Naive thymus-derived CD4-positive, alpha-beta T cell (primary cell): ENCODE data around the gene KCNK13. TPM values are rescaled to one million over a fixed set of nuclear protein-coding genes. Genes with fewer than 3 reads are reported as not detected.

Experiments
- ATAC-seq: fragments of 150-1000 bp; cut with Tn5 transposase; 2 replicates; pipeline ENCODE4 v1.10.0; 2021; ENCODE audit warnings: mild to moderate bottlenecking, moderate library complexity
- CTCF ChIA-PET: fragments of 350-600 bp; sonication (Branson Sonifier 250); formaldehyde crosslinking; loops from one replicate; lab custom pipeline; 2021; ENCODE audit warnings: antibody characterized with exemption; lab: Charles Lee
- POLR2A ChIA-PET: fragments of 350-600 bp; sonication (Branson Sonifier 250); formaldehyde crosslinking; loops from one replicate; lab custom pipeline; 2021; ENCODE audit warnings: antibody characterized with exemption, inconsistent platforms; lab: Charles Lee
- DNase-seq, 9 donors: peaks; one replicate each; pipeline versions ENCODE4 v3.0.0 to v3.0.0-alpha.2; 2020 to 2022; ENCODE audit warnings: mixed read lengths in 1 of 9
- H3K27ac ChIP-seq: one replicate; pipeline ENCODE4 v1.7.0; 2013; ENCODE audit warnings: mild to moderate bottlenecking, low read depth, low read length, moderate library complexity
- H3K27me3 ChIP-seq, 2 donors: one replicate each; pipeline ENCODE4 v1.7.0; 2013; ENCODE audit warnings: low read length in 2 of 2, mild to moderate bottlenecking in 2 of 2, moderate library complexity in 2 of 2; ENCODE audit not compliant: control insufficient read depth in 2 of 2, insufficient read depth in 2 of 2
- H3K36me3 ChIP-seq, 3 experiments: 1 replicate in 2 of 3; 2 replicates in 1 of 3; pipeline ENCODE4 v1.7.0; 2013; ENCODE audit warnings: low read length in 3 of 3, mild to moderate bottlenecking in 3 of 3, moderate library complexity in 1 of 3; ENCODE audit not compliant: insufficient read depth in 3 of 3, control insufficient read depth in 2 of 3
- H3K4me1 ChIP-seq, 2 donors: one replicate each; pipeline ENCODE4 v1.7.0; 2013; ENCODE audit warnings: low read length in 2 of 2, mild to moderate bottlenecking in 2 of 2, moderate library complexity in 1 of 2; ENCODE audit not compliant: control insufficient read depth in 2 of 2, insufficient read depth in 2 of 2
- H3K4me3 ChIP-seq: 2 replicates; pipeline ENCODE4 v1.7.0; 2013; ENCODE audit warnings: mild to moderate bottlenecking, low read length
- H3K9me3 ChIP-seq, 3 experiments: 1 replicate in 2 of 3; 2 replicates in 1 of 3; pipeline ENCODE4 v1.7.0; 2013; ENCODE audit warnings: low read length in 3 of 3; ENCODE audit not compliant: control insufficient read depth in 2 of 3
- H3K27ac Mint-ChIP-seq, 9 donors: one replicate each; pipeline ENCODE4 v1.8.0; 2020 to 2022; ENCODE audit warnings: mixed read lengths in 9 of 9, mild to moderate bottlenecking in 8 of 9, moderate library complexity in 5 of 9, inconsistent platforms in 2 of 9
- H3K27me3 Mint-ChIP-seq, 5 donors: one replicate each; pipeline ENCODE4 v1.8.0; 2021 to 2022; ENCODE audit warnings: mixed read lengths in 5 of 5, mild to moderate bottlenecking in 1 of 5
- H3K36me3 Mint-ChIP-seq, 5 donors: one replicate each; pipeline ENCODE4 v1.8.0; 2020 to 2022; ENCODE audit warnings: mixed read lengths in 5 of 5, mild to moderate bottlenecking in 3 of 5, inconsistent platforms in 1 of 5
- H3K4me1 Mint-ChIP-seq, 7 donors: one replicate each; pipeline ENCODE4 v1.8.0; 2020 to 2022; ENCODE audit warnings: mixed read lengths in 7 of 7, mild to moderate bottlenecking in 3 of 7, inconsistent platforms in 1 of 7
- H3K4me3 Mint-ChIP-seq, 10 donors: one replicate each; pipeline ENCODE4 v1.8.0; 2020 to 2022; ENCODE audit warnings: mild to moderate bottlenecking in 10 of 10, mixed read lengths in 10 of 10, moderate library complexity in 6 of 10, inconsistent platforms in 2 of 10
- H3K9me3 Mint-ChIP-seq, 11 donors: one replicate each; pipeline ENCODE4 v1.8.0; 2020 to 2022; ENCODE audit warnings: mixed read lengths in 11 of 11, mild to moderate bottlenecking in 4 of 11, inconsistent platforms in 1 of 11, moderate library complexity in 1 of 11
- intact Hi-C, 2 donors: fragments of 100-400 bp; cut with micrococcal nuclease; formaldehyde crosslinking; loops; one replicate each; pipeline ENCODE4 v1.15.1; 2023
- polyA plus RNA-seq, 2 donors: library from polyadenylated mRNA; unstranded; fragments of 300-500 nt; fragmentation: Illumina TruSeq; gene quantifications; one replicate each; pipeline ENCODE4 v1.2.3, GENCODE V29; 2021
- total RNA-seq, 6 experiments: library from RNA in 5 of 6; stranded (reverse) in 5 of 6; gene quantifications; 1 replicate in 5 of 6; 2 replicates in 1 of 6; pipeline ENCODE4 v1.2.3 and lab custom pipeline; 2021 to 2026

Gene KCNK13
- total and polyA plus RNA-seq, 7 experiments from 2014 or later, result 0.19 to 0.73 (median 0.27) TPM; not detected in 4

DNA sequence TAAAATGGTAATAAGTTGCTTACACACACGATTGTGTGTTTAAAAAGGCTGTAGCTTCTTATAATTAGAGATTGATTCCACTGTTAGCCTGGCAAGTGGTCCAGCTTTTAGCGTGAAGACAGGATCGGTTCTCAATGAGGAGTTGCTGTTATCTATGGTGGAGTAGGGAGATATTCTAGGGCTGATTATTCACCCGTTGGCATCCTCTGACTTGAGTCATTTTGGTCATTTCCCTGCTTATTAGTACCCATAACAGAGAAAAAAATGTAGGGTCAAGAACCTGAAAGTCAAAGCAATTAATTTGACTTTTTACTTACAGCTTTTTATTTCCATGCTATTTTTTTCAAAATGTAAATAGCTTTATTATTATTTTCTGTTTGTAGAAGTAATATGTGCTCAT, 76.0 kb downstream of the KCNK13 start:
- no peak for ATAC-seq
- H3K9me3 ChIP-seq, result no peaks in the 10 kb centered on the region
- ChIA-PET POLR2A (no interaction called here), CTCF (no interaction called here)
- H3K36me3 Mint-ChIP-seq, result no peaks in the 10 kb centered on the region
- no peaks in the 10 kb centered on the region for H3K4me1 Mint-ChIP-seq
- H3K4me3 ChIP-seq, result no peak overlapping the region
- H3K4me1 ChIP-seq, result no peaks in the 10 kb centered on the region
- H3K4me3 Mint-ChIP-seq, result no peak overlapping the region
- no peaks in the 10 kb centered on the region for H3K9me3 Mint-ChIP-seq
- H3K27me3 Mint-ChIP-seq, result peaks cover 7 to 22% (median 16%) of the 10 kb centered on the region in 5 donors
- no peaks in the 10 kb centered on the region for H3K36me3 ChIP-seq
- no peak overlapping the region for H3K27ac Mint-ChIP-seq
- DNase-seq, result no peak
- no peak overlapping the region for H3K27ac ChIP-seq
- H3K27me3 ChIP-seq, result no peaks in the 10 kb centered on the region
- intact Hi-C loops, result no loop called here

DNA sequence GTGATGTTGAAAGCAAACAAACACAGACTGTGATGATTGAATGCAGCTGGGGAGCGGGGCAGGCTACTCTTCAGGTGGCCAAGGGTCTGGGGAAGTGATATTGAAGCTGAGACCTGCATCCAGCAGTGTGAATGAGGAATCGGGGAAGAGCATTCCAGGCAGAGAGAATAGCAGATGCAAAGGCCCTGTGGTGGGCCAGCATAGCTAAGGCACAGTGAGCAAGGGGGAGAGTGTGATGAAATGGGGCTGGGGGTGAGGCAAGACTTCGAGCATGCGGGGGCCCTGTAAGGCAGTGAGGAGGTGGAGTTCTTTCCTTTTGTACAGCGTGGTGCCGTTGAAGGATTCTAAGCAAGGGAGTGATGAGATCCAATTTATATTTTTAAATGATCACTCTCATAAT, 77.4 kb downstream of the KCNK13 start:
- Histone ChIP-seq H3K4me1 (no peaks in the 10 kb centered on the region), H3K27me3 (no peaks in the 10 kb centered on the region), H3K36me3 (no peaks in the 10 kb centered on the region), H3K4me3 (no peak overlapping the region), H3K27ac (no peak overlapping the region), H3K9me3 (no peaks in the 10 kb centered on the region)
- intact Hi-C loops, result no loop called here
- POLR2A ChIA-PET, result no interaction called here
- Mint-ChIP-seq H3K27me3 (peaks cover 6 to 32% (median 18%) of the 10 kb centered on the region in 5 donors), H3K4me3 (no peak overlapping the region), H3K36me3 (no peaks in the 10 kb centered on the region), H3K4me1 (no peaks in the 10 kb centered on the region), H3K9me3 (no peaks in the 10 kb centered on the region), H3K27ac (peak overlapping the region in 1 of 9 donors; percentile 8)
- CTCF ChIA-PET, result no interaction called here
- ATAC-seq (no peak), DNase-seq (no peak)

DNA sequence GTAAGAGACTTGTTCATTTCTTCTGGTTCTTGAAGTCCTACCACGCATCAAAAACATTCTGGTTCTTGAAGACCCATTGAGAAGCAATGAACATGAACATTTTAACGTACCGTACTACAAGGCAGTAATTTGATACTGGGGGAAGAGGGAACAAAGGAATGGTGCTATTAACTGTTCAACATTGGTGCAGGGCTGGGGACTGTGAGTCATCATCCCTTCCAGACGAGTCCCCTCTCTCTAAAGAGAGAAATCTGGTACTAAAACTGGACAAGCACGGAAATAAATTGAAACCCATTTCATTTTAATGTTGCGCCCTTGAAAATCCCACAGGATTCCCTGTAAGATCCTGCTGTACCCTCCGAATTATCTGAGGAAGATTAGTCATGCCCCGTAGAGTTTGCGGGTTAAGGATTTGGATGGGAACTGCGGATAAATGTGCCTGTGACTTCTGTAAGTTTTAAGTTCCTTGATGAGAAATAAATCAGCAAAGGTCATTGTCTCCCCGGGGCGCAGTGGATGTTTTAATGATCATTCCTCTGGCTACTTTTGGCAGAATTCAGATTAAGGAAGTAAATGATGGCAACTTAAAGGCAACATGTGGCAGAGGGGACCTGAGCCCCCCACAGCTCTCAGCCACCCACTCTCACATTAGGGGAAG, 78.6 kb downstream of the KCNK13 start:
- intact Hi-C loops, result no loop called here
- ATAC-seq (no peak), DNase-seq (no peak)
- no peaks in the 10 kb centered on the region for H3K4me1 ChIP-seq
- no peaks in the 10 kb centered on the region for H3K4me1 Mint-ChIP-seq
- H3K4me3 ChIP-seq, result no peak overlapping the region
- no peaks in the 10 kb centered on the region for H3K9me3 ChIP-seq
- H3K4me3 Mint-ChIP-seq, result no peak overlapping the region
- H3K27ac Mint-ChIP-seq, result no peak overlapping the region
- no peaks in the 10 kb centered on the region for H3K9me3 Mint-ChIP-seq
- H3K27ac ChIP-seq, result no peak overlapping the region
- ChIA-PET CTCF (no interaction called here), POLR2A (no interaction called here)
- peaks cover 10 to 35% (median 20%) of the 10 kb centered on the region in 5 donors for H3K27me3 Mint-ChIP-seq
- H3K27me3 ChIP-seq, result no peaks in the 10 kb centered on the region
- H3K36me3 Mint-ChIP-seq, result no peaks in the 10 kb centered on the region
- H3K36me3 ChIP-seq, result no peaks in the 10 kb centered on the region

DNA sequence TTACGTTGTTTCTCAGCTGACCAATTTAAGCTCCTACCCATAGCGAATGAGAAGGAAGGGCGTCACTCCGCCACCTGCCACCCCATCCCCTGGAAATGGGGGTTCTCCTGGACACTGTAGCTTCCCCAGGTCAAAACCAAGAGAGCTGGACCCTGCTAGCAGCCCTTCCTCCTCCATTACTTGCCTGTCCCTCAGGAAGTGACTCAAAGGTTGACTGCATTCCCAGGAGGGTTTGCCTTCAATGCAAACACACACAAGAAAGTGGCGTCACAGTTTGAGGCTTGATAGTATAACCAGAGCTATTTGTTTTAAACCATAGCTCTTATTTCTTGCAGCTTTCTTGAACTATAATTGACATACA, 79.1 kb downstream of the KCNK13 start:
- Histone ChIP-seq H3K4me1 (no peaks in the 10 kb centered on the region), H3K27ac (no peak overlapping the region), H3K36me3 (no peaks in the 10 kb centered on the region), H3K9me3 (no peaks in the 10 kb centered on the region), H3K27me3 (no peaks in the 10 kb centered on the region), H3K4me3 (no peak overlapping the region)
- Mint-ChIP-seq H3K4me1 (no peaks in the 10 kb centered on the region), H3K9me3 (no peaks in the 10 kb centered on the region), H3K27ac (no peak overlapping the region), H3K27me3 (peaks cover 15 to 39% (median 26%) of the 10 kb centered on the region in 5 donors), H3K36me3 (no peaks in the 10 kb centered on the region), H3K4me3 (no peak overlapping the region)
- CTCF ChIA-PET, result no interaction called here
- DNase-seq, result no peak
- POLR2A ChIA-PET, result no interaction called here
- intact Hi-C loops, result no loop called here
- no peak for ATAC-seq

DNA sequence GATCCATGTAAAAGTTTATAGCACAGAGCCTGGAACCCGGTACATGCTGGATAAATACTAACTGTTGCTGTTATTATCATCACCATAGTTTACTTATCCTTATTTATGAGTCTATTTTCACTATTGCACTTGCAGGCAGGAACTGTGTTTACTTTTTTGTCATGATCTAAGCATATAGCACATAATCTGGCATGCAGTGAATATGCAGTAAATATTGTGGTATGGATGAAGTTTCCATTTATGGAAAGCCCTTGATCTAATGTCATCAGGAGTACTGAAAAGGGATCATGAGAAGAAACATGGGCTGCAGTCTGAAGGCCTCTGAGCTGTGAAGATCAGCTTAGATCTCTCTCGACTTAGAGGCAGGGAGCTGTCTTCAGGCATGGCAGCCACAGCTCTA, 91.6 kb downstream of the KCNK13 start:
- ATAC-seq (no peak), DNase-seq (no peak)
- Mint-ChIP-seq H3K4me3 (no peak overlapping the region), H3K9me3 (peaks cover 0 to 11% (median 7%) of the 10 kb centered on the region in 11 donors), H3K4me1 (peaks cover 0 to 7% (median 0%) of the 10 kb centered on the region in 7 donors), H3K27me3 (peaks cover 0 to 29% (median 21%) of the 10 kb centered on the region in 5 donors), H3K36me3 (peaks cover 0 to 11% (median 0%) of the 10 kb centered on the region in 5 donors), H3K27ac (no peak overlapping the region)
- no peaks in the 10 kb centered on the region for H3K4me1 ChIP-seq
- no peaks in the 10 kb centered on the region for H3K36me3 ChIP-seq
- no peaks in the 10 kb centered on the region for H3K27me3 ChIP-seq
- H3K4me3 ChIP-seq, result no peak overlapping the region
- peaks cover 0 to 4% (median 0%) of the 10 kb centered on the region in 3 experiments for H3K9me3 ChIP-seq
- POLR2A ChIA-PET, result no interaction called here
- CTCF ChIA-PET, result no interaction called here
- no peak overlapping the region for H3K27ac ChIP-seq
- intact Hi-C loops, result no loop called here

DNA sequence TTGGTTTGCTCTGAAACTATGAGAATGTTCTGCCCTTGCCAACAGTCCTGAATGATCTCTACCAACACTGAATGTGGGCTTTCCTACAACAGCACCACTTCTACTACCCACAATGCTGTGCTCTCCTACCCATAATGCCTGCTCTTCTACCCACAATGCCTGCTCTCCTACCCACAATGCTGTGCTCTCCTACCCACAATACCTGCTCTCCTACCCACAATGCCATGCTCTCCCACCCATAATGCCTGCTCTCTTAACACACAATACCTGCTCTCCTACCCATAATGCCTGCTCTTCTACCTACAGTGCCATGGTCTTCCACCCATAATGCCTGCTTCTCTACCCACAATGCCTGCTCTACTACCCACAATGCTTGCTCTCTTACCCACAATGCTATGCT, 92.3 kb downstream of the KCNK13 start:
- ChIA-PET CTCF (no interaction called here), POLR2A (no interaction called here)
- no peak overlapping the region for H3K4me3 Mint-ChIP-seq
- peaks cover 0 to 22% (median 17%) of the 10 kb centered on the region in 5 donors for H3K27me3 Mint-ChIP-seq
- Histone ChIP-seq H3K4me3 (no peak overlapping the region), H3K4me1 (no peaks in the 10 kb centered on the region), H3K36me3 (no peaks in the 10 kb centered on the region), H3K27me3 (no peaks in the 10 kb centered on the region), H3K27ac (no peak overlapping the region), H3K9me3 (peaks cover 0 to 4% (median 0%) of the 10 kb centered on the region in 3 experiments)
- peaks cover 0 to 11% (median 0%) of the 10 kb centered on the region in 5 donors for H3K36me3 Mint-ChIP-seq
- intact Hi-C loops, result no loop called here
- DNase-seq, result no peak
- peaks cover 0 to 7% (median 0%) of the 10 kb centered on the region in 7 donors for H3K4me1 Mint-ChIP-seq
- ATAC-seq, result no peak
- H3K27ac Mint-ChIP-seq, result peak overlapping the region in 1 of 9 donors; percentile 17
- peaks cover 0 to 11% (median 7%) of the 10 kb centered on the region in 11 donors for H3K9me3 Mint-ChIP-seq

DNA sequence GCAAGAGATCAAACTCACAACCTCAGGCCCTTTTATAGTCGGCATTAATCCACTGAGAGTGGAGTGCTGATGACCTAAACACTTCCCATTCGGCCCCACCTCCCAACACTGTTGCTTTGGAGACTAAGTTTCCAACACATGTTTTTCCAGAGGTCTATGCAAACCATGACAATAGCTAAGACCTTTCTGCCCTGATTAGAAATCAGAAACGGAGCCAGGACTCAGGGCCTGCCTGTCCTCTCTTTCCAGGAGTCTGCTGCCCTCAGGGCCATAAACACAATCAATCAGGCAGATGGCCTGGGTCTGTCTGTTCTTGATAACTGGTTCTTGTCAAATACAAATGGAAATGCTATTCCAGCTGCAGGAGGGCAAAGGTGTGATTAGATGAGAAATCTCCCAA, 97.4 kb downstream of the KCNK13 start:
- Histone ChIP-seq H3K9me3 (peaks cover 0 to 3% (median 0%) of the 10 kb centered on the region in 3 experiments), H3K27ac (no peak overlapping the region), H3K4me1 (no peaks in the 10 kb centered on the region), H3K27me3 (no peaks in the 10 kb centered on the region), H3K4me3 (no peak overlapping the region), H3K36me3 (no peaks in the 10 kb centered on the region)
- Mint-ChIP-seq H3K27ac (no peak overlapping the region), H3K9me3 (peaks cover 0 to 7% (median 3%) of the 10 kb centered on the region in 11 donors), H3K4me3 (no peak overlapping the region), H3K4me1 (peaks cover 0 to 3% (median 0%) of the 10 kb centered on the region in 7 donors), H3K36me3 (peaks cover 0 to 8% (median 0%) of the 10 kb centered on the region in 5 donors), H3K27me3 (peaks cover 9 to 36% (median 16%) of the 10 kb centered on the region in 5 donors)
- no peak for ATAC-seq
- ChIA-PET POLR2A (no interaction called here), CTCF (no interaction called here)
- no peak for DNase-seq
- intact Hi-C loops, result no loop called here
